ENCODE measurements around the gene RAD51B. TPM values are rescaled to one million over a fixed set of nuclear protein-coding genes. Genes with fewer than 3 reads are reported as not detected.
A peak's percentile ranks its signal among the peaks of the same experiment; 100 is the strongest.

RAD51B gene
- total and polyA plus RNA-seq, 9 of the 15 experiments (the other 6 are each of a cell fraction or from before 2014, with no cell fraction given), result 8.5 to 17.3 (median 11.3) TPM

GRCh38 chr14:67819563-67820421, at the start of gene RAD51B (continued):
- no peak for TF ChIP-seq GMEB1 (CRISPR knock-in tag; IDR thresholded peaks at IDR 0.05)
- no peak for TF ChIP-seq CREB3 (tag; conservative IDR thresholded peaks at IDR 0.05; ENCODE audit: low read depth)
- no peak for TF ChIP-seq HNRNPK (IDR thresholded peaks at IDR 0.05; ENCODE audit: low read depth, low read length, poor library complexity, severe bottlenecking)
- no peak for TF ChIP-seq DEAF1 (CRISPR knock-in tag; IDR thresholded peaks at IDR 0.05)
- no peak for TF ChIP-seq ZBTB9 (CRISPR knock-in tag; IDR thresholded peaks at IDR 0.05)
- no peak for TF ChIP-seq KLF10 (CRISPR knock-in tag; IDR thresholded peaks at IDR 0.05)
- TF ChIP-seq KDM4B (IDR thresholded peaks at IDR 0.05; ENCODE audit: borderline replicate concordance in 2 of 2, low read depth in 1 of 2), result no peak
- no peak for TF ChIP-seq MED1 (CRISPR knock-in tag; IDR thresholded peaks at IDR 0.05; ENCODE audit: borderline replicate concordance)
- TF ChIP-seq XRCC5 (IDR thresholded peaks at IDR 0.05; ENCODE audit: low read depth, low read length), result no peak
- TF ChIP-seq HDGF (IDR thresholded peaks at IDR 0.05), result no peak
- no peak for TF ChIP-seq NCOA1 (IDR thresholded peaks at IDR 0.05; ENCODE audit: low read depth)
- TF ChIP-seq RFX5 (IDR thresholded peaks at IDR 0.05; ENCODE audit: low read depth, low read length), result no peak
- 0 out of 2 replicates have a peak, but pooled peaks have one; percentile 32 for TF ChIP-seq RBFOX2 (IDR thresholded peaks at IDR 0.05; ENCODE audit: low read depth, low read length)
- no peak for TF ChIP-seq RBM14 (IDR thresholded peaks at IDR 0.05; ENCODE audit: borderline replicate concordance, insufficient read depth, low read depth, low read length)
- TF ChIP-seq YBX1 (IDR thresholded peaks at IDR 0.05), result no peak
- no peak for TF ChIP-seq HBP1 (CRISPR knock-in tag; IDR thresholded peaks at IDR 0.05)
- TF ChIP-seq NFYB (IDR thresholded peaks at IDR 0.05; ENCODE audit: extremely low read depth, insufficient read length), result peak; percentile 83
- TF ChIP-seq ARNT (IDR thresholded peaks at IDR 0.05), result no peak
- no peak for TF ChIP-seq HES1 (IDR thresholded peaks at IDR 0.05; ENCODE audit: low read depth)
- no peak for TF ChIP-seq SMARCA5 (IDR thresholded peaks at IDR 0.05)

Data from K562 (cell line).